Progenitor cell of endocrine pancreas (in vitro differentiated cells): ENCODE measurements around the gene FNDC3B. TPM values are rescaled to one million over a fixed set of nuclear protein-coding genes. Genes with fewer than 3 reads are reported as not detected.

ENCODE experiments used
- DNase-seq: peaks from one replicate; pipeline ENCODE4 v3.0.0; 2021; ENCODE audit warnings: low spot score; ENCODE audit not compliant: unreplicated experiment
- H3K27ac Mint-ChIP-seq: 2 replicates; pipeline ENCODE4 v1.8.0; 2021; ENCODE audit warnings: mild to moderate bottlenecking, moderate library complexity, mixed read lengths
- H3K27me3 Mint-ChIP-seq: 2 replicates; pipeline ENCODE4 v1.8.0; 2021; ENCODE audit warnings: mixed read lengths
- H3K36me3 Mint-ChIP-seq: 2 replicates; pipeline ENCODE4 v1.8.0; 2022; ENCODE audit warnings: mixed read lengths; ENCODE audit not compliant: insufficient read depth
- H3K4me1 Mint-ChIP-seq: 2 replicates; pipeline ENCODE4 v1.8.0; 2021; ENCODE audit warnings: low read depth, mixed read lengths
- H3K4me3 Mint-ChIP-seq: 2 replicates; pipeline ENCODE4 v1.8.0; 2021; ENCODE audit warnings: low read depth, mild to moderate bottlenecking, moderate library complexity, mixed read lengths
- H3K9me3 Mint-ChIP-seq: 2 replicates; pipeline ENCODE4 v1.8.0; 2021; ENCODE audit warnings: low read depth, mixed read lengths
- total RNA-seq: library from RNA; stranded (reverse); gene quantifications from 2 replicates; pipeline ENCODE4 v1.2.1, GENCODE V29; 2021
- TF ChIP-seq, protein P1 (sequence below): fragments of 200-600 bp; sonication (generic); IDR thresholded peaks from one replicate; pipeline ENCODE4 v1.5.0; 2021; ENCODE audit warnings: antibody characterized with exemption, mild to moderate bottlenecking; ENCODE audit not compliant: unreplicated experiment

Gene FNDC3B
- total RNA-seq, 1 donor from 2014 or later: 158 TPM

DNA sequence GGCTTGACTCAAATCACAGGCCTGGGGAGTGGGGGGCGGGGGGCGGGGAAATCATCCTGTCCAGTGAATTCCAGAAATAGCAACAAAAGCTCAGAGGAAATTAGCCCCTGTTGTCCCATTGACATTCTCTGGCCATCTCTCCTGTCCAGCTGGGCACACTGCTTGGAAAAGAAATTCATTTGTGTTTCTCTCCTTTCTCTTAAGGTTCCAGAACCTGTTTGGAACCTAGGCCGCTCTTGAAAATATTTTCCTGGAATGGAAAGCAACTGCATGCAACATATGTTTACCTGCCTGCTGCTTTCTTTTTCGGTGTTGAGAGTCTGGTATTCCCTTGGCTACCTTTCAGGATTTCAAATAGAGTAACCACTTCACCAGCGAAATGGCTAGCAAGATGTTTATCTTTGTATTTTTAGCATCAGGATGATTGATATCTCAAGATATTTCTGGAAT lies 239.8 kb downstream of the FNDC3B start:
- Mint-ChIP-seq H3K4me1 (peaks cover 12% of the 10 kb centered on the region), H3K36me3 (peaks cover 29% of the 10 kb centered on the region), H3K9me3 (no peaks in the 10 kb centered on the region), H3K4me3 (no peak overlapping the region), H3K27ac (peak overlapping the region; percentile 71), H3K27me3 (no peaks in the 10 kb centered on the region)
- TF ChIP-seq, protein P1, sequence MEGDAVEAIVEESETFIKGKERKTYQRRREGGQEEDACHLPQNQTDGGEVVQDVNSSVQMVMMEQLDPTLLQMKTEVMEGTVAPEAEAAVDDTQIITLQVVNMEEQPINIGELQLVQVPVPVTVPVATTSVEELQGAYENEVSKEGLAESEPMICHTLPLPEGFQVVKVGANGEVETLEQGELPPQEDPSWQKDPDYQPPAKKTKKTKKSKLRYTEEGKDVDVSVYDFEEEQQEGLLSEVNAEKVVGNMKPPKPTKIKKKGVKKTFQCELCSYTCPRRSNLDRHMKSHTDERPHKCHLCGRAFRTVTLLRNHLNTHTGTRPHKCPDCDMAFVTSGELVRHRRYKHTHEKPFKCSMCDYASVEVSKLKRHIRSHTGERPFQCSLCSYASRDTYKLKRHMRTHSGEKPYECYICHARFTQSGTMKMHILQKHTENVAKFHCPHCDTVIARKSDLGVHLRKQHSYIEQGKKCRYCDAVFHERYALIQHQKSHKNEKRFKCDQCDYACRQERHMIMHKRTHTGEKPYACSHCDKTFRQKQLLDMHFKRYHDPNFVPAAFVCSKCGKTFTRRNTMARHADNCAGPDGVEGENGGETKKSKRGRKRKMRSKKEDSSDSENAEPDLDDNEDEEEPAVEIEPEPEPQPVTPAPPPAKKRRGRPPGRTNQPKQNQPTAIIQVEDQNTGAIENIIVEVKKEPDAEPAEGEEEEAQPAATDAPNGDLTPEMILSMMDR: no peak
- DNase-seq: no peak

DNA sequence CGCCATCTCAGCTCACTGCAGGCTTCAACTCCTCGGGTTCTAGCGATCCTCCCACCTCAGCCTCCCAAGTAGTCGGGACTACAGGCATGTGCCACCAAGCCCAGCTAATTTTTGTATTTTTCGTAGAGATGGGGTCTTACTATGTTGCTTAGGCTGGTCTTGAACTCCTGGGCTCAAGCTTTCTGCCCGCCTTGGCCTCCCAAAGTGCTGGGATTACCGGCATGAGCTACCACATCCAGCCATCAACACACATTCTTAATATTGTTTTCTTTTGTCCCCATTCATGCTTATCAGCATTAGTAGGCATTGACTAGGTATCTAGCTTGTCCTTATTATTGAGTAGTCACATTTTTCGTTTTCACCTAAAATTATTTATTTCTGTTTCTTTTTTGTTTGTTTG lies 240.6 kb downstream of the FNDC3B start:
- H3K4me1 Mint-ChIP-seq: peaks cover 13% of the 10 kb centered on the region
- no peaks in the 10 kb centered on the region for H3K27me3 Mint-ChIP-seq
- H3K4me3 Mint-ChIP-seq: no peak overlapping the region
- H3K27ac Mint-ChIP-seq: peak overlapping the region; percentile 57
- H3K9me3 Mint-ChIP-seq: no peaks in the 10 kb centered on the region
- H3K36me3 Mint-ChIP-seq: peaks cover 27% of the 10 kb centered on the region
- no peak for DNase-seq
- TF ChIP-seq, protein P1: no peak

GRCh38 chr3:172280406-172281051 lies 241.2 kb downstream of the FNDC3B start:
- Mint-ChIP-seq H3K4me3 (no peak overlapping the region), H3K27me3 (no peaks in the 10 kb centered on the region), H3K4me1 (peaks cover 15% of the 10 kb centered on the region), H3K9me3 (no peaks in the 10 kb centered on the region), H3K27ac (no peak overlapping the region), H3K36me3 (peaks cover 28% of the 10 kb centered on the region)
- TF ChIP-seq, protein P1: no peak
- no peak for DNase-seq

GRCh38 chr3:172281884-172282283 lies 242.5 kb downstream of the FNDC3B start:
- TF ChIP-seq, protein P1: no peak
- H3K36me3 Mint-ChIP-seq: peaks cover 27% of the 10 kb centered on the region
- no peak overlapping the region for H3K4me3 Mint-ChIP-seq
- H3K27me3 Mint-ChIP-seq: no peaks in the 10 kb centered on the region
- H3K9me3 Mint-ChIP-seq: no peaks in the 10 kb centered on the region
- H3K4me1 Mint-ChIP-seq: peaks cover 18% of the 10 kb centered on the region
- no peak overlapping the region for H3K27ac Mint-ChIP-seq
- no peak for DNase-seq

- Mint-ChIP-seq H3K27me3 (no peaks in the 10 kb centered on the region), H3K9me3 (no peaks in the 10 kb centered on the region), H3K4me3 (no peak overlapping the region), H3K27ac (peak overlapping the region; percentile 10), H3K4me1 (peaks cover 18% of the 10 kb centered on the region), H3K36me3 (peaks cover 24% of the 10 kb centered on the region)
- DNase-seq: no peak
- TF ChIP-seq, protein P1: no peak
These were observed 243.5 kb downstream of the FNDC3B start for GRCh38 chr3:172282850-172283249.
